Hepatocyte (in vitro differentiated cells): ENCODE measurements around the gene HEPACAM.

Source experiments
- EZH2 ChIP-seq: fragments of 200-600 bp; sonication (generic); IDR thresholded peaks from 2 replicates; pipeline ENCODE4 v1.6.1; 2016; ENCODE audit warnings: antibody characterized with exemption, mild to moderate bottlenecking, borderline replicate concordance
- EZH2phosphoT487 ChIP-seq: fragments of 200-600 bp; sonication (generic); IDR thresholded peaks from one replicate; pipeline ENCODE4 v1.6.1; 2018; ENCODE audit warnings: antibody characterized with exemption, mild to moderate bottlenecking, low read depth, moderate library complexity; ENCODE audit not compliant: unreplicated experiment, severe bottlenecking
- TF ChIP-seq, protein P1 (sequence below): fragments of 200-600 bp; sonication (generic); IDR thresholded peaks from 2 replicates; pipeline ENCODE4 v1.5.1; 2016; ENCODE audit warnings: antibody characterized with exemption, mild to moderate bottlenecking; ENCODE audit not compliant: poor library complexity

- TF ChIP-seq EZH2 (no peak), EZH2phosphoT487 (no peak)
- TF ChIP-seq, protein P1, sequence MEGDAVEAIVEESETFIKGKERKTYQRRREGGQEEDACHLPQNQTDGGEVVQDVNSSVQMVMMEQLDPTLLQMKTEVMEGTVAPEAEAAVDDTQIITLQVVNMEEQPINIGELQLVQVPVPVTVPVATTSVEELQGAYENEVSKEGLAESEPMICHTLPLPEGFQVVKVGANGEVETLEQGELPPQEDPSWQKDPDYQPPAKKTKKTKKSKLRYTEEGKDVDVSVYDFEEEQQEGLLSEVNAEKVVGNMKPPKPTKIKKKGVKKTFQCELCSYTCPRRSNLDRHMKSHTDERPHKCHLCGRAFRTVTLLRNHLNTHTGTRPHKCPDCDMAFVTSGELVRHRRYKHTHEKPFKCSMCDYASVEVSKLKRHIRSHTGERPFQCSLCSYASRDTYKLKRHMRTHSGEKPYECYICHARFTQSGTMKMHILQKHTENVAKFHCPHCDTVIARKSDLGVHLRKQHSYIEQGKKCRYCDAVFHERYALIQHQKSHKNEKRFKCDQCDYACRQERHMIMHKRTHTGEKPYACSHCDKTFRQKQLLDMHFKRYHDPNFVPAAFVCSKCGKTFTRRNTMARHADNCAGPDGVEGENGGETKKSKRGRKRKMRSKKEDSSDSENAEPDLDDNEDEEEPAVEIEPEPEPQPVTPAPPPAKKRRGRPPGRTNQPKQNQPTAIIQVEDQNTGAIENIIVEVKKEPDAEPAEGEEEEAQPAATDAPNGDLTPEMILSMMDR = no peak
These were observed 41.0 kb downstream of the HEPACAM start for GRCh38 chr11:124894606-124895430.
